Parietal lobe (tissue), 2 donors: ENCODE measurements around the gene EED. TPM values are rescaled to one million over a fixed set of nuclear protein-coding genes. Genes with fewer than 3 reads are reported as not detected.

ENCODE experiments used
- small RNA-seq: library from RNA; depleted of rRNA; stranded (forward); fragments of <200 nt; gene quantifications from one replicate; pipeline ENCODE3, GENCODE V24; 2014; ENCODE audit warnings: low replicate concordance
- total RNA-seq: library from RNA; depleted of rRNA; stranded (reverse); fragments of >200 nt; gene quantifications from one replicate; pipeline ENCODE4 v1.2.3, GENCODE V29; 2014

Gene EED, protein sequence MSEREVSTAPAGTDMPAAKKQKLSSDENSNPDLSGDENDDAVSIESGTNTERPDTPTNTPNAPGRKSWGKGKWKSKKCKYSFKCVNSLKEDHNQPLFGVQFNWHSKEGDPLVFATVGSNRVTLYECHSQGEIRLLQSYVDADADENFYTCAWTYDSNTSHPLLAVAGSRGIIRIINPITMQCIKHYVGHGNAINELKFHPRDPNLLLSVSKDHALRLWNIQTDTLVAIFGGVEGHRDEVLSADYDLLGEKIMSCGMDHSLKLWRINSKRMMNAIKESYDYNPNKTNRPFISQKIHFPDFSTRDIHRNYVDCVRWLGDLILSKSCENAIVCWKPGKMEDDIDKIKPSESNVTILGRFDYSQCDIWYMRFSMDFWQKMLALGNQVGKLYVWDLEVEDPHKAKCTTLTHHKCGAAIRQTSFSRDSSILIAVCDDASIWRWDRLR
- 51.6 TPM for total RNA-seq

GRCh38 chr11:86244522-86245368 lies at the start of gene EED:
Gene EED, plus strand, starts transcription at chr11:86244753. Its CDS starts 477 bp downstream, at chr11:86245230.

GRCh38 chr11:86302092-86302793 lies 57.7 kb downstream of the EED start, which contains the start of gene HIKESHI:
Gene HIKESHI, plus strand, starts transcription at chr11:86302240. Its CDS starts 209 bp downstream, at chr11:86302449.

Small RNA genes lying within 50 kb of the gene (small RNA-seq; reads per million reads assigned to genes)
- not detected for gene RF00017
- not detected for gene RN7SL225P

Other genes with a start within 250 kb of the EED start
- gene PICALM, start 175.7 kb upstream of the EED start, total RNA-seq = 732 TPM
- 47.6 TPM for gene HIKESHI, start 57.5 kb downstream of the EED start, total RNA-seq
- 2.8 TPM for gene CCDC81, start 130.1 kb downstream of the EED start, total RNA-seq